K562 (cell line): ENCODE data around the gene CYP26A1. TPM values are rescaled to one million over a fixed set of nuclear protein-coding genes. Genes with fewer than 3 reads are reported as not detected.

Source experiments
- BRD9 ChIP-seq: fragments of 450-650 bp; IDR thresholded peaks from 2 replicates; pipeline ENCODE4 v1.6.1; 2018; ENCODE audit warnings: low read depth; ENCODE audit not compliant: partially characterized antibody
- ELF4 ChIP-seq: fragments of 450-650 bp; formaldehyde crosslinking; IDR thresholded peaks from 2 replicates; pipeline ENCODE4 v1.4.0; 2022; ENCODE audit warnings: missing genetic modification characterization
- EWSR1 ChIP-seq: fragments of 450-650 bp; IDR thresholded peaks from 2 replicates; pipeline ENCODE4 v1.6.1; 2018; ENCODE audit warnings: borderline replicate concordance, mild to moderate bottlenecking, low read depth, moderate library complexity; ENCODE audit not compliant: partially characterized antibody
- GTF2B ChIP-seq: IDR thresholded peaks from 2 replicates; pipeline ENCODE4 v1.6.1; 2011; ENCODE audit not compliant: insufficient read length; ENCODE audit errors: extremely low read depth
- HLTF ChIP-seq: fragments of 450-650 bp; IDR thresholded peaks from 2 replicates; pipeline ENCODE4 v1.6.1; 2016
- SMARCA4 ChIP-seq: fragments of 450-650 bp; IDR thresholded peaks from 2 replicates; pipeline ENCODE4 v1.6.1; 2016
- SNIP1 ChIP-seq: fragments of 450-650 bp; IDR thresholded peaks from 2 replicates; pipeline ENCODE4 v1.7.1; 2017; ENCODE audit warnings: low read depth, mild to moderate bottlenecking
- TAL1 ChIP-seq: fragments of 450-650 bp; IDR thresholded peaks from 2 replicates; pipeline ENCODE4 v1.6.1; 2016; ENCODE audit warnings: mild to moderate bottlenecking
- THRA ChIP-seq: fragments of 450-650 bp; IDR thresholded peaks from 2 replicates; pipeline ENCODE4 v1.6.1; 2017; ENCODE audit warnings: mild to moderate bottlenecking, moderate library complexity
- WHSC1 ChIP-seq: IDR thresholded peaks from one replicate; pipeline ENCODE4 v1.6.1; 2012; ENCODE audit warnings: low read length, control low read depth, inconsistent platforms
- ZBTB17 ChIP-seq: fragments of 450-650 bp; formaldehyde crosslinking; IDR thresholded peaks from 2 replicates; pipeline ENCODE4 v1.4.0; 2020; ENCODE audit warnings: mild to moderate bottlenecking
- ZBTB33 ChIP-seq: sonication (generic); formaldehyde crosslinking; IDR thresholded peaks from 2 replicates; pipeline ENCODE4 v1.8.1; 2023; ENCODE audit warnings: mild to moderate bottlenecking, missing genetic modification reagents
- ZBTB9 ChIP-seq: fragments of 450-650 bp; formaldehyde crosslinking; IDR thresholded peaks from 2 replicates; pipeline ENCODE4 v1.4.0; 2020; ENCODE audit warnings: mild to moderate bottlenecking, moderate library complexity
- ZEB2 ChIP-seq: fragments of 450-650 bp; IDR thresholded peaks from 2 replicates; pipeline ENCODE4 v1.6.1; 2016
- ZKSCAN3 ChIP-seq: fragments of 250-450 bp; sonication (Bioruptor Pico); IDR thresholded peaks from 2 replicates; pipeline ENCODE4 v1.4.0; 2020
- ZNF277 ChIP-seq: fragments of 250-450 bp; sonication (Bioruptor Pico); IDR thresholded peaks from 2 replicates; pipeline ENCODE4 v1.8.0; 2022; ENCODE audit warnings: inconsistent platforms, mild to moderate bottlenecking, moderate library complexity, borderline replicate concordance
- ZNF592 ChIP-seq: fragments of 450-650 bp; IDR thresholded peaks from 2 replicates; pipeline ENCODE4 v1.6.1; 2017; ENCODE audit warnings: antibody characterized with exemption, mild to moderate bottlenecking
- polyA plus RNA-seq, 8 experiments: library from polyadenylated mRNA; depleted of rRNA in 4 of 8; stranded (reverse) in 5 of 8; unstranded in 3 of 8; fragments of >200 nt; fragmentation: Nextera tagmentation in 2 of 8; fragmentation: Illumina TruSeq in 1 of 8; extraction: Ambion mirVana in 2 of 8; extraction: Trizol in 1 of 8; gene quantifications; 2 replicates each; pipeline versions ENCODE4 v1.2.1 to v1.2.3, GENCODE V29; 2011 to 2014; ENCODE audit warnings: inconsistent platforms in 1 of 8, missing spikeins in 1 of 8
- total RNA-seq, 7 experiments: library from RNA; depleted of rRNA in 6 of 7; stranded (reverse); fragments of >200 nt in 6 of 7; fragmentation: Illumina TruSeq in 2 of 7; extraction: Trizol in 2 of 7; gene quantifications; 2 replicates each; pipeline versions ENCODE4 v1.2.1 to v1.2.3, GENCODE V29; 2011 to 2021; ENCODE audit warnings: low replicate concordance in 1 of 7

The CYP26A1 gene
- total and polyA plus RNA-seq, 9 of the 15 experiments (the other 6 are each of a cell fraction or from before 2014, with no cell fraction given), result 0.11 to 5.1 (median 1.6) TPM

GRCh38 chr10:93071674-93072224 is 1.9 kb upstream of the CYP26A1 start (continued):
- no peak for TF ChIP-seq SNIP1
- TF ChIP-seq EWSR1, result no peak
- TF ChIP-seq ZBTB17 (CRISPR knock-in tag), result 0 out of 2 replicates have a peak, but pooled peaks have one; percentile 35
- TF ChIP-seq ZBTB9 (CRISPR knock-in tag), result no peak
- TF ChIP-seq ZBTB33 (CRISPR knock-in tag), result no peak
- no peak for TF ChIP-seq HLTF
- TF ChIP-seq THRA, result no peak; the same call in 1 of the 2 replicates
- TF ChIP-seq ZEB2, result no peak
- TF ChIP-seq ZNF277, result no peak
- TF ChIP-seq ZKSCAN3 (CRISPR knock-in tag), result no peak
- peak; percentile 50; the same call in 1 of the 2 replicates for TF ChIP-seq ZNF592
- TF ChIP-seq BRD9, result no peak
- no peak for TF ChIP-seq TAL1
- TF ChIP-seq SMARCA4, result 0 out of 2 replicates have a peak, but pooled peaks have one; percentile 19
- no peak for TF ChIP-seq ELF4
- no peak for TF ChIP-seq WHSC1
- TF ChIP-seq GTF2B, result no peak
